Bone marrow (tissue), 2 donors: ENCODE results near the gene KLKB1.
"Not testable (repeated sequence)": the region's sequence is repeated elsewhere in the genome, so short reads cannot be mapped to it uniquely, and the experiment has no call there.

Experiments used
- DNase-seq, 2 donors: peaks; one replicate each; lab custom pipeline; 2025; lab: John Stamatoyannopoulos, UW

The KLKB1 gene

DNA sequence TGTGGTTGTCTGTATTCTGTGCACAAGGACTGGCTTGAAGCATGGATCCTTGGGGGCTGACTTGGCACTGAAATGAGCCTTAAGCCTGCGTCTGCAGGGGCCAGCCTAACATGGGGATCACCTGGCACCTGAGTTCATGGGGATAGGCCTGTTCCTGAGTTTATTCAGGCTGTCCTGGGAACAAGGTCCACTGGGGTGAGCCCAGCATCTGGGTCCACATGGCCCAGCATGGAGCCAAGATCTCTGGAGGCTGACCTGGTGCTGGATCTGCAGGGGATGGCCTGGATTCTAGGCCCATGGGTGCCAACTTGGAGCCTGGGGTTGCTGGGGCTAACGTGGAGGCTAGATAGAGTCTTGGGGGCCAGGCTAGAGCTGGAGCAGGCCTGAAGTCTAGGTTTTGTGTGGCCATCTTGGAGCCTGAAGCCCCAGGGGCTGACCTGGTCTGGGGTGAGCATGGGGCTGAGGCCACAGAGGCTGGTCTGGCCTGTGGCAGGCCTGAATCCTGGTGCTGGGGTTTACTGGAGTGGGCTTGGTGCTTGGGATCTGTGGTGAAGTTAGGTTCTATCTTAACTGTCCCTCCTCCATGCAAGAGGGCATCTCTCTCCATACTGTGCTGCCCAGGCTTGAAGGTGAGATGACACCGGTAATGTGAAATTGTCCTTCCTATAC, 652 bp upstream of the KLKB1 start:
- no peak for DNase-seq

DNA sequence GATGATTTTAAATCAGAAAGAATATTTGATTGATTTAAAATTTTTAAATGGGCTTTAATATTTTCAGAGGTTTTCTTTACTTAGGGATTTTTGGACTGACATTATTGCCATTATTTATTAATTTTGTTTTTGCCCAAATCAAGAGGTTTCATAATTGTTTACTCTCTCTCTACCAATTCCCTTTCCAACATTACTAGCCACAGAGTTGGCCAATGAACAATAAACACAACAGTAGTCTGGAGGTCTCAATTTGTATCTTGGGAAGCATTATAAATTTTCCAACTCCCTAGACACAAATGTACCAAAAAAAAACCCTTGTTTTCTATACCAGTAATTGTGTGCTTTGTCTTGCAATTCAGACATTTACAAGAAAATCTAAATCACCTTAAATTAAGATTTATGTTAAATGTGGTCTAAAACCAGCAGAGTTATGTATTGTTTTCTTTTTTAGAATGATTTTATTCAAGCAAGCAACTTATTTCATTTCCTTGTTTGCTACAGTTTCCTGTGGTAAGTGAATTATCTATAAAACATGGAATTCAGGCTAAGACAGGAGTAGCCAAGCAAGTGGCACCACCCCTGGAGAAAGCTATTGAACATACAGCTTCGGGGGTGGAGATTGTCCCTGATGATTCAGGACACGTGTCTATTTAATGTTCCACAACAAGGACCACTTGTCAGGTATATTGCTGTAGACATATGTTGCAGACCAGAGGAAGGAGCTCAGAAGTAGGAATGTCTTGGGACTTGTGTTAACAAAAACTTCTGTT, 622 bp downstream of the KLKB1 start:
- no peak for DNase-seq

DNA sequence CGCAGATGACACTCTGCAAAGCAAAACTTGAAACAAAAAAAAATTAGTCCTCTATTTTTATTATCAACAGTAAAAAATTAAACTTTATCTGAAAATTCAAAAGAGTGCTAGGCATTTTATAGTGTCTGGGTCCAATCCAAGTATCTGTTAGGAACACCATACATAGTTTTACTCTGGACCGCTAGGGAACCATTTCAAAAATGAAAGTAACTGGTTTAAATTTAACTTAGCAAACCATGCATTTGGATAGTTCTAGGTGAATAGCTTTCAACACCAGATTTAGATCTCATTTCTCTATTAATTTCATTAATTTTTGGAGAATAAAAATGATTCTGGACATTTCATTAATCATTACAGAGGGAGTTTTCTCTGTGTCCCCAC, 1.2 kb downstream of the KLKB1 start:
- no peak for DNase-seq

DNA sequence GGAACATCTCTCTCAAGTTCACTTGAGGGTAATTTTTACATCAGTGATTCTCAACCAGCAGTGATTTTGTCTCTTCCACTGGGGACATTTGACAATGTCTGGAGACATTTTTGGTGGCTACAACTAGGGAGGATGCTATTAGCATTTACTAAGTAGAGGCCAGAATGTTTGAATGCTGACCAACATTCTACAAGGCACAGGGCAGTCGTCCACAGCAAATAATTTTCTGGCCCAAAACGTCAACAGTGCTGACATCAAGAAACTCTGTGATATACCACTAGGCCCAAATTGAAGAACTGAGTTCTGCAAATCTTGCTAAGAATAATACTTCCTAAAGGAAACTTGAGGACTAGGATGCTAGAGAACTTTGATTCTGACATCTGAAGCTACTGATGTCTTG, 7.1 kb downstream of the KLKB1 start:
- DNase-seq = no peak

- DNase-seq = no peak
Observed at GRCh38 chr4:186236126-186236525, 8.8 kb downstream of the KLKB1 start.

GRCh38 chr4:186240452-186240847, 13.1 kb downstream of the KLKB1 start:
- DNase-seq = no peak

- DNase-seq = no peak
Observed at GRCh38 chr4:186240848-186241491, 13.7 kb downstream of the KLKB1 start.

- DNase-seq = no peak
Observed at GRCh38 chr4:186241616-186242015, 14.3 kb downstream of the KLKB1 start.

DNA sequence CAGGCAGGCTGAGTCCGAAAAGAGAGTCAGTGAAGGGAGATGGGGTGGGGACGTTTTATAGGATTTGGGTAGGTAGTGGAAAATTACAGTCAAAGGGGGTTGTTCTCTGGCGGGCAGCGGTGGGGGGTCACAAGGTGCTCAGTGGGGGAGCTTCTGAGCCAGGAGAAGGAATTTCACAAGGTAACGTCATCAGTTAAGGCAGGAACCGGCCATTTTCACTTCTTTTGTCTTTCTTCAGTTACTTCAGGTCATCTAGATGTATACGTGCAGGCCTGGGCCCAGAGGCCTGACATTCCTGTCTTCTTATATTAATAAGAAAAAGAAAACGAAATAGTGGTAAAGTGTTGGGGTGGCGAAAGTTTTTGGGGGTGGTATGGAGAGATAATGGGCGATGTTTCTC, 14.7 kb downstream of the KLKB1 start:
- not testable (repeated sequence) for DNase-seq

DNA sequence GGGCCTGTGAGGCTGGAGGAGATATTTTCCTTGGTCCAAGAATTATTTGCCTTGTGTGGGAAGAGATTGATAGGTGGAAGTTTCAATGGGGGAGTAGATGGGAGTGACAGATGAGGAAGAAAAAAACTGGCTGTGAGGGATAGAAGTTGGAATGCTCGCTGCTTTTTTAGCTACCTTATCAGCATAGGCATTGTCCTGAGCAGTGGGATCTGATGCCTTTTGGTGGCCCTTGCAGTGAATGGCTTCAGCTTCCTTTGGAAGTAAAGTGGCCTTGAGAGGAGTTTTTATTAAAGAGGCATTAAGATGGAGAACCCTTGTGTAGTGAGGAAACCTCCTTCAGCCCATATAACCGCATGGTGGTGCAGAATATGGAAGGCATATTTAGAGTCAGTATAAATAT, 16.0 kb downstream of the KLKB1 start:
- DNase-seq = no peak

- no peak for DNase-seq
Observed at GRCh38 chr4:186244835-186245234, 17.5 kb downstream of the KLKB1 start.

DNA sequence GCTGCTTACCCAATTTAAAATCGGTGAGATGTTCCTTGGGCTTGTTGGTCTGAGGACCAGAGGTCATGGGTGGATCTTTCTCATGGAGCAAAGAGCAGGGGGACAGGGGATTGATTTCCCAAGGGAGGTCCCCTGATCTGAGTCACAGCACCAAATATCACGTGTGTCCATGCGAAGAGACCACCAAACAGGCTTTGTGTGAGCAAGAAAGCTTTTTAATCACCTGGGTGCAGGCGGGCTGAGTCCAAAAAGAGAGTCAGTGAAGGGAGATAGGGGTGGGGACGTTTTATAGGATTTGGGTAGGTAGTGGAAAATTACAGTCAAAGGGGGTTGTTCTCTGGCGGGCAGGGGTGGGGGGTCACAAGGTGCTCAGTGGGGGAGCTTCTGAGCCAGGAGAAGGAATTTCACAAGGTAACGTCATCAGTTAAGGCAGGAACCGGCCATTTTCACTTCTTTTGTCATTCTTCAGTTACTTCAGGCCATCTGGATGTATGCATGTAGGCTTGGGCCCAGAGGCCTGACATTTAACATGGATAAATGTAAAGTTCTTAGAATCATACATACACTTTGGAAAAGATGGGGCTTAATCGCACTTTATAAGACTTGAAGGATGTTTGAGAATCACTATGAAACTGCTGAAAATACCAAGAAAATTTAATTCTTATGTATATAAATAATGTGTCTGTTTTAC, 19.9 kb downstream of the KLKB1 start:
- not testable (repeated sequence) for DNase-seq

DNA sequence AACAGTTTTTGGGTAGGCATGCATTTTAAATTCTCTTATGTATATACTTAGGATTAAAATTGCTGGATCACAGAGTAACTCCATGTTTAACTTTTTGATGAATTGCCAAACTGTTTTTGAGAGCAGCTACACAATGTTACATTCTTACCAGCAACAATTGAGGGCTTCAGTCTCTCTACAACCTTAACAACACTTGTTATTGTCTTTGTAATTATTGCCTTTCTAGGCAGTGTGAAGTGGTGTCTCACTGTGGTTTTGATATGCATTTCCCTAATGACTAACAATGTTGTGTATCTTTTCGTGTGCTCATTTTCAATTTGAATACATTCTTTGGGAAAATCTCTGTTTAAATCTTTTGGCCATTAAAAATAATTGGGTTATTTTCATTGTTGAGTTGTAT, 21.3 kb downstream of the KLKB1 start:
- DNase-seq = no peak

- no peak for DNase-seq
Observed at GRCh38 chr4:186249785-186250754, 22.8 kb downstream of the KLKB1 start.

DNA sequence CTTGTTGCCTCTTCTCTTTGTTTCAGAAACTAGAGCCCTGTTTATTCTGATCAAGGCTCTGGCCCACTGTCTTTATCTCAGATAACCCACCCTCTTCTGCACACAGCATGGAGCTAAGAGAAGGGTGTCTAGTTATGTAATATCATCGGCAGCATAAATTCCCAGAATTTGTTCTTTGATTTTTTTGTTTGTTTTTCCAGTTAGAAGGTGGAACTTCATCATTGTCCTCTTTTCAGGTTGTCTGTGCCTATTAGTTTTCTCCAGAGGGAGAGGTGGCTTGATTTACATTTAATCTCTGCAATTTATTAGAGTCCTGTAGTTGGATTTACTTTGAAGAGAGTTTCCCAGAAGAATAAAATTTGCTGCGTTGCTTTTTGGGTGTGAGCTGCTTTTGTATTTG, 23.5 kb downstream of the KLKB1 start:
- DNase-seq = no peak

GRCh38 chr4:186255122-186255521, 27.8 kb downstream of the KLKB1 start:
- DNase-seq = no peak

DNA sequence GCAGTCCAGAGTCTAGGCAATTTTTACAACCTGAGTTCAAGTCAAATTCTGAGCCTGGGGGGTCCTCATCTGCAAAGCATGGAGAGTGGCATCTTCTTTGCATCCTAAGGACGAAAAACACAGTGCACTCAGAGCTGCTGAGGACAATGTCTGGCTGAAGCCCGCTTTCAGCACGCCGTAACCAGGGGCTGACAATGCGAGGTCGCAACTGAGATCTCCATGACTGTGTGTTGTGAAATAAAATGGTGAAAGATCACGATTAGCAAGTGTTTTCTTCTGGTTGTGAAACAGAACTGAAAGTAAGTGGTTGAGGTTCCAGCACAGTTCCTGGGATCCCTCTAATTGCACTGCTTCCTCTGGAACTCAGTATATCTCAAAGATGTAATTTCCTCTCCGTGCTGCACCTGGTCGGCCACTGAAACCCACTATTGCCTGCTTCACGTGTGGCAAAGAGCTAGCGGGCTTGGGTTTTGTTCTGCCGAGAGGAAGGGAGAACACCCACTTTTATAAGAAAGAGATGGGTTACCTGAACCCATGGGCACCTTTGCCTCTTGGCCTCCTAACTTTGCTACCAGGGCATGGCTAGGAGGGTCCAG, 31.0 kb downstream of the KLKB1 start:
- no peak for DNase-seq

DNA sequence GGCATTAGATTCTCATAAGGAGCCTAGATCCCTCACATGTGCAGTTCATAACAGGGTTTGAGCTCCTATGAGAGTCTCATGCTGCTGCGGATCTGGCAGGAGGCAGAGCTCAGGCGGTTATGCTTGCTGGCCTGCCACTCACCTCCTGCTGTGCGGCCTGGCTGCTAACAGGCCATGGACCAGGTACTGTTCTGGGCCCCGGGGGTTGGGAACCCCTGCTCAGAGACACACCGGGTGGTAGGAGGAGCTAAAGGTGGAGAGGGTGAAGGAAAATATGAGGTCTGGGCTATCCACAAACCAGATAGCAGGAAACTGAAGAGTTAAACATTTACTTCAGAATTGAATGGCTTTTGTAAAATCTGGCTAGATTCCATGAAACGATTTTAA, 32.8 kb downstream of the KLKB1 start:
- DNase-seq = no peak

DNA sequence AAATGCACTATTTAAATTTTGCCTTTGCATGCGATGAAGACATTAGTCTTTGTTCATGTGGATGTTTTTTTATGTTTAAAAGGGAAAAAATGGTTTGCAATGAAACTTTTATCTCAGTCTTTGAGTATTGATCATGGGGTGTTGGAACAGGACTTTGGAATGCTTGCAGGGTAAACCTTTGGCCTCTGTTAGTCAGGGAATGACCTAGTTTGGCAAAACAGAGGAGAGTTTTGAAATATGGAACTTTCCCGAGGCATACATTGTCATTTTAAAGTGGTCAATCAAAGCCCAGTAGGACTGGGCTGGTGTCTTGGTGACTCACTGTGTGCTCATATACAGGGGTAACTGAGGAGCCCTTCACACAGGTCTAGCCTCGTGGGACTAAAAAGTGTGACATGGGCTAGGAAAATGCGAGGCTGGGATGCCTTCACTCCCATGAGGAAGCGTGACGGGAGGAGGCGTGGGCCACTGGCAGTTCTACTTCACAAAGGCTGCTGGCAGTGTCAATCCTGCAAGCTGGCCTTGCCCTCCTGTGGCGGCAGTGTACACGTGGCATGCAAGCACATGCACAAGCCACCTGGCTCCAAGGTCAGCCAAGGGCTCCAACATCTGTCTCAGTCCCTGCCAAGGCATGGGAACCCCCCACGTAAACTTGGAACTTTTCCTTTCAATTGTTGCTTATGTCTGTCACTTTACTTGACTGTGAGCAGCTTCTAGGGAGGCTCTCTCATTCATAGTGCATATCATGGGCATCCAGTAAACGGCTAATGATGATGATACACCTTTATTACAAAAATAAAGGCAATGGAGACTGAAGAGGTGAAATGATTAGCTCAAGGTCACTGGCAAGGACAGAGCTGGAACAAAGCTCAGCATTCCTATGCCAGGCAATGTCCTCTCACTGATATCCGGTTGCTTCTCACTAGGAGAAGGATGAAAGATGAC, 33.5 kb downstream of the KLKB1 start:
- DNase-seq = no peak

GRCh38 chr4:186264660-186265059, 37.4 kb downstream of the KLKB1 start:
- DNase-seq = no peak
